T-helper 2 cell treated with Interferon-gamma antibody and Interleukin-4, amounts not matched to agents 5 μg/mL and 100 μg/mL, for 36 hours (primary cell): ENCODE results near the gene NEU4.
"Not testable (repeated sequence)": the region's sequence is repeated elsewhere in the genome, so short reads cannot be mapped to it uniquely, and the experiment has no call there.

Source experiments
- DNase-seq: peaks from one replicate; pipeline ENCODE4 v3.0.0; 2021; ENCODE audit warnings: low spot score
- H3K27ac Mint-ChIP-seq: one replicate; pipeline ENCODE4 v1.8.0; 2021; ENCODE audit warnings: mild to moderate bottlenecking, mixed read lengths
- H3K27me3 Mint-ChIP-seq: one replicate; pipeline ENCODE4 v1.8.0; 2021; ENCODE audit warnings: low read depth, mixed read lengths
- H3K36me3 Mint-ChIP-seq: one replicate; pipeline ENCODE4 v1.8.0; 2021; ENCODE audit warnings: low read depth, mixed read lengths
- H3K4me1 Mint-ChIP-seq: one replicate; pipeline ENCODE4 v1.8.0; 2021; ENCODE audit warnings: low read depth, mixed read lengths
- H3K4me3 Mint-ChIP-seq: one replicate; pipeline ENCODE4 v1.8.0; 2022; ENCODE audit warnings: mild to moderate bottlenecking, moderate library complexity, mixed read lengths
- H3K9me3 Mint-ChIP-seq: one replicate; pipeline ENCODE4 v1.8.0; 2021; ENCODE audit warnings: mixed read lengths

Gene NEU4

DNA sequence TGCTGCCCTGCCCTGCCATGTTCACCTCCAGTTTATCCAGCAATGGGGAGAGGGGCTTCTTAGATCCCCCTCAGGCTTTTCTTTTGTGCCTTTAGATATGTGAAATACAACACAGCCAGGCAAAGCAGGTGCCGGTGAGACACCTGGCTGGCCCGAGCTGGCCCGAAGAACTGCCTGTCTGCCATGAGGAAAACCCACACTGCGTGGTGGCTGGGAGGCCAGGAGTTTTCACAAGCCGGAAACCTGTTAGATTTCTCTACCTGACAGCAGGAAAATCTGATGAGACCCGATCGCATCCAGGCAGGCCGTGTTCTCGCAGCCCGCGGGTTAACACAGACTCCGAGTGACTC, 38.1 kb upstream of the NEU4 start:
- no peak overlapping the region for H3K27ac Mint-ChIP-seq
- no peak overlapping the region for H3K4me3 Mint-ChIP-seq
- no peak for DNase-seq
- H3K9me3 Mint-ChIP-seq, result no peaks in the 10 kb centered on the region
- no peaks in the 10 kb centered on the region for H3K36me3 Mint-ChIP-seq
- H3K27me3 Mint-ChIP-seq, result no peaks in the 10 kb centered on the region
- peaks cover 5% of the 10 kb centered on the region for H3K4me1 Mint-ChIP-seq

DNA sequence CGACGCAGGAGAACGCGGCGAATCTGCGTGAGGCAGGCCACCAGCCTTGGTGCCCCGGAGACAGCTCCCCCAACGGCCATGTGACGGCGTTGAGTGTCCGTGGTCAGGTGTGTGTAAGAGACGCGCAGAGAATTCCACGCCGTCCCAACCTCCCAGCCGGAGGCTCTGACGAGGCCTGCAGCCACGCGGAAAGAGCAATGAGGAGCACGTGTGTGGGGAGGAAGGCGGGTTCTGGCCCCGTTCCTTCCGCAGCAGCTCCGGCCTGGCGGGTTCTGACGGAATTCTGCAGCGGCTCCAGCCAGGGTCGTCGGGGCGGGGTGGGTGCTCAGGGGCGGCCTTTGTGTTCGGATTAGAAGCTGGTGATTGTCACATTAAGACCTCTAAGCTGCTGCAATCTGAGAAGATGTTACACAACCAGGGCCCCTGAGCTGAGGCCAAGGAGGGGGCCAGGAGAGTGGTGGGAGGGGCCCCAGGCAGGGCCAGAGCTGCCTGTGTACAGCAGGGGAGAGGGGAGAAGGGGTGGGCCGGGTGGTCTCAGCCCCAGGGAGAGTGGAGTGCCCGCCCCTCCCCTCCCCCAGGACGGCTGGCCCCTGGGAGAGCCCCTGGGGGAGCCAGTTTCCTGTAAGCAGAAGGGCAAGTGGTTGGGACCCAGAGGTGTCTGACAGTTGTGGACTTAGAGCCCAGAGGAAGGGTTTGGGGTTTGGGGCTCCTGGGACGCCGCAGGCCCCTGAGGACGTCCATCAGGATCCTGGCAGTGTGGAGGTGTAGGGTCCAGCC, 37.5 kb upstream of the NEU4 start:
- H3K4me3 Mint-ChIP-seq, result no peak overlapping the region
- H3K4me1 Mint-ChIP-seq, result peaks cover 5% of the 10 kb centered on the region
- no peaks in the 10 kb centered on the region for H3K36me3 Mint-ChIP-seq
- no peaks in the 10 kb centered on the region for H3K27me3 Mint-ChIP-seq
- no peaks in the 10 kb centered on the region for H3K9me3 Mint-ChIP-seq
- no peak for DNase-seq
- no peak overlapping the region for H3K27ac Mint-ChIP-seq

DNA sequence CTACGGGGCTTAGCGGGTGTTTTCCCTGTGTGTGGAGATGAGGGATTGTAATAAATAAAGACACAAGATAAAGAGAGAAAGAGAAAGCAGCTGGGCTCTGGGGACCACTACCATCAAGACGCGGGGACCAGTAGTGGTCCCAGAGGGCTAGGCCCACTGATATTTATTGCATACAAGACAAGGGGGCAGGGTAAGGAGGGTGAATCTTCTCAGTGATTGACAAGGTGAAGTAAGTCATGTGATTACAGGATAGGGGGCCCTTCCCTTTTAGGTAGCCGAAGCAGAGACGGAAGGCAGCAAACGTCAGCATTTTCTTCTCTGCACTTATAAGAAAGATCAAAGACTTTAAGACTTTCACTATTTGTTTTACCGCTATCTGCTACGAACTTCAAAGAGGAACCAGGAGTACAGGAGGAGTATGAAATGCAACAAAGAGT, 36.9 kb upstream of the NEU4 start:
- Mint-ChIP-seq H3K4me3 (no peak overlapping the region), H3K9me3 (no peaks in the 10 kb centered on the region), H3K27ac (peak overlapping the region; percentile 13), H3K27me3 (no peaks in the 10 kb centered on the region), H3K4me1 (peaks cover 5% of the 10 kb centered on the region), H3K36me3 (no peaks in the 10 kb centered on the region)
- DNase-seq, result no peak

DNA sequence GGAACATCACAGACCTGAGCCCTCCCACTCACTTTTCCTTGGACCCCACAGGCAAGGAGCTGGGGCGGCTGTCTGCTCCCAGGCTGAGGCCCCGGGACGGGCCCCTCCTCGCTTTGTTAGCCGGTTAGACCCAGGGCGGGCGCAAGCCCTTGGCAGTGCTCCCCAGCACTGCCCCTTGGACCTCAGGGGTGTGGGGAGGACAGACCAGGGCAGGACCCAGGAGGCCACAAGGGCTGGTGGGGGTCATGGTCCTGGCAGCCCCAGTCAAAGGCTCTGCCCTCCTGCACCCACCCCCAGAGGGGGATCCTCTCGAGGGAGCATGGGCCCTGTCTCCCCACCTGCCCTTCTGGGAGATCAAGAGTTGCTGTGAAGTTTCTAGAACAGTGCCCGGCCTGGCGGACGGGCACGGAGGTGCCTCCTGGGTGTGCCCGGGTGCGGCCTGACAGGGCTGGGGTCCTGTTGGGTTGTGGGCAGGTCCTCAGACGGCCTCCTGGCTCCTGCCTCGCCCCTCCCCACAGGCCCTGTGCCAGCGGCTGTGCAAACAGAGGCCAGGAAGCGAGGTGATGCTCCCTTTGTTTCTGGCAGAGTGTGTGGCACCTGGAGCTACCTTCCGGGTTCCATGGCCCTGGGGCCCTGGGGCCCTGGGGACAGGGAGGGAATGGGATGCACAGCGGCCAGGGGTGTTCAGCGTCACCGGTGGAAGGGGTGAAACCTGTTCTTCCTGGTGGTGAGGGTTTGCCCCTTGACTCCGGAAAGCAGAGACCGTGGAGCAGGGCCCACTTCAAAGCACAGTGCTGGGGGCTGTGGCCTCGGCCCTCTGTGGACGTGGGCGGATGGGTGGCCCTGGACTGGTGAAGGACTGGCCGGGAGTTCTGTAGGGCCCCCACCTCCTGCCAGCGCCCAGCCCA, 35.2 kb upstream of the NEU4 start:
- no peak for DNase-seq
- Mint-ChIP-seq H3K9me3 (no peaks in the 10 kb centered on the region), H3K4me3 (no peak overlapping the region), H3K4me1 (peaks cover 5% of the 10 kb centered on the region), H3K36me3 (no peaks in the 10 kb centered on the region), H3K27ac (no peak overlapping the region), H3K27me3 (no peaks in the 10 kb centered on the region)

DNA sequence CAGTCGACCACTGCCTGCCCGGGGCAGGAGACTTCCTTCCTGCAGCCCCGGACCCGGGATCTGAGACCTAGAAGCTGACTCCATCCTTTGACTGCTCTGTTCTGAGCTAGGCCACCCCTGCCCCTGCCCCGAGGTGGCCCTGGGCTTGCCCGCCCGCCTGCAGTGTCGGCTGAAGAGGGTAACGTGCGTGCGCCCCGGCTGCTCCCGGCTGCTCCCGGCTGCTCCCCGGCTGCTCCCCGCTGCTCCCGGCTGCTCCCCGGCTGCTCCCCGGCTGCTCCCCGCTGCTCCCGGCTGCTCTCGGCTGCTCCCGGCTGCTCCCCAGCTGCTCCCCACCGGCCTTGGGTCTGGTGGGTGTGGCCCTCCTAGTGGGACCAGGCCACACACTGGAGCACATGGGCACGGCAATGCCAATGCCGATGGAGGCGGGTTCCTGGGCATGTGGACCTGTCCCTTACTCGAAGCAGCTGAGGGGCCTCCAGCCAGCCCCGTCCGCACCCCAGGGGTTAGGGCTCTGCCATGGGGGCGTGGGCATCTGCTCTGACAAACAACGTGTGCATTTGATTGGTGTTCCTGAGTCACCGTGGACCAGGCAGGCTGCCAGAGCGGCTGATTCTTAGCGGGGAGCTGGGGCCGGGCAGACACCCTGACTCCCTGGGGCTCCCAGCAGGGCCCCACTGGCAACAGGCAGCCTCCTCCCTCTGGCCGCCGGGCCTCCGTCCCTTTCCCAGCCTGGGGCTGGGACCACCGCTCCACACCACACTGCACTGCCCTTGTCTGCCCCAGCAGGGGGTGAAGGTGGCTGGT, 34.4 kb upstream of the NEU4 start:
- Mint-ChIP-seq H3K36me3 (no peaks in the 10 kb centered on the region), H3K27me3 (no peaks in the 10 kb centered on the region), H3K4me3 (no peak overlapping the region), H3K9me3 (no peaks in the 10 kb centered on the region), H3K4me1 (peaks cover 5% of the 10 kb centered on the region), H3K27ac (no peak overlapping the region)
- no peak for DNase-seq

DNA sequence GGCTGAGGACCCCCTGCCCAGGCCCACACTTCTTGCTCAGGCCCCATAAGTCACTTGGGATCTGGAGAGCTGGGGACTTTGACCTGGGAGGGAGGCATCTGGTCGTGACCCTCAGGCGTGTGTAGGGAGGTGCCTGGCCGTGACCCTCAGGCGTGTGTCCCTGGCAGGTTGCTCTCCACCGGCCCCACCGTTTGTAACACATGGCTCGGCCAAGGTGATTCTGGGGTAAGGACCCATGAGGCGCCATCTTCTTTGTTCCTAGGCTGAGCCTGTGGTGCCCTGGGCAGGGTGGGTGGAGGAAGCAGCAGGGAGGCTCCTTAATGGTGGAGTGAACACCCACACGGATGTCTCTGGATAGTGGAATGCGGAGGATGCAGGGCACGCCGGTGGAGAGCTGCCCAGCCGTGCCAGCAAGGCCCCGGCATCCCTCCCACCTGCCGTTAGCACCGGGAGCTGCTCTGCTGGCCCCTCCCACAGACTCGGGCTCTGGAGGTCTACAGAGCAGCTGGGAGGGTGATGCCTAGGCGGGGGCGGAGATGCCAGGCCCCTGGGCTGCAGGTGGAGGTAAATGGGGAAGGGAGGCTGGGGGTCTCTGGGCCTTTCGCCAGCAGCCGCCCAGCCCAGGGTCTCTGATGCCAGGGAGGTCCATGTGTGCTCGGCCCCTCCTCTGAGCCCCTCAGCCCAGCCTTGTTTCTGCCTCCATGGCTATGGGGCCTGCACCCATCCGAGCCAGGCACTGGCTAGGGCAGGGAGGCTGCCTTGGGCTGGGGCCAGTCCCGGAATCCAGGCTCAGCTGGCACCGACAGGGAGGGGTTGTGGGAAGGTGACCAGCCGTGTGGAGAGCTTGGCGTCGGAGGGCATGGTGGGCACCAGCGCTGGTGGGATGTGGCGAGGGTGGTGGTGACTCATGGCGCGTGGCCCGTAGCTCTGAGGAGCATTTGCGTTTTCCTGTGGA, 33.5 kb upstream of the NEU4 start:
- H3K36me3 Mint-ChIP-seq, result no peaks in the 10 kb centered on the region
- no peak for DNase-seq

DNA sequence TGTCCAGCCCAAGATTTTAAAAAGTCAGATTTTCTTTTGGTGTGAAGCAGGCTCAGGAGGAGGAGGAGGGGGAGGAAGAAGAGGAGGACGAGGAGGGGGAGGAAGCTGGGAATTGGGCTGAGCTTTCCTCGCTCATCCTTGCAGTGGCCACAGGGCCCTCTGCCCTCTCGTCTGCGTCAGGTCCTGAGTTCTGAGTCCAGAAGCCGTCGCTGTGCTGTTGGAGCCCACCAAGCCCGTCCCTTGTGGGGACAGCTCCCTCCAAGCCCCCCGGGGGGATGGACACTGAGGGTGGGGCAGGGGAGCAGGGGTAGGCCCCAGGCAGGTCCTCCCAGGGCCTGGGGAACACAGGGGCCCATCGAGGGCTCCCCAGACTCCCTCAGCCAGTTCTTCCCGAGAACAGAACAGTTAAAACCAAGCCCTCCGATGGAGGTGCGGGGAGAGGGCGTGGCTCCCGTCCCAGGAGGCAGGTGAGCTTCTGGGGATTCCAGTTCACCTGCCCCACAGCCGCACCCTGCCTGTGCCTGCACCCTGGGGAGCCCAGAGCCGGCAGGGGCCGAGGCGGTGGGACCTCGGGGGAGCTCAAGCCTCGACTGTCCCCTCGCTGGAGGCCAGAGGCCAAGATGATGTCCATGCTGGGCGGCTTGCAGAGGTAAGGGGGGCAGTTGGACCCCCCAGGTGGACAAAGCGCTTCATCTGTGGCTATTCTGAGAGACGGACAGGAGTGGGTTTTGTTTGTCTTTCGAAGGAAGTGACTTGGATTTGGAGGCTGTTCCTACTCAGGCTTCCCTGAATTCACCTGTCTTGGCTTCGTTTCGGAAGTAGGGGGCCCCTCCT, 32.4 kb upstream of the NEU4 start, which contains the start of gene GAL3ST2:
GAL3ST2 (plus strand) TSS at position 487 of the 834 bp plus-strand sequence; CDS start at position 621, 134 bp downstream.
- Mint-ChIP-seq H3K4me3 (no peak within 1 kb of the TSS), H3K4me1 (peaks cover 5% of the 10 kb centered on the region), H3K27me3 (no peaks in the 10 kb centered on the region), H3K36me3 (no peaks in the 10 kb centered on the region), H3K27ac (no peak within 1 kb of the TSS), H3K9me3 (peaks cover 11% of the 10 kb centered on the region)
- DNase-seq, result no peak

More for the DNA sequence above, 33.5 kb upstream of the NEU4 start:
- peaks cover 5% of the 10 kb centered on the region for H3K4me1 Mint-ChIP-seq
- H3K4me3 Mint-ChIP-seq, result no peak overlapping the region
- H3K27me3 Mint-ChIP-seq, result no peaks in the 10 kb centered on the region
- H3K27ac Mint-ChIP-seq, result no peak overlapping the region
- H3K9me3 Mint-ChIP-seq, result peaks cover 2% of the 10 kb centered on the region

DNA sequence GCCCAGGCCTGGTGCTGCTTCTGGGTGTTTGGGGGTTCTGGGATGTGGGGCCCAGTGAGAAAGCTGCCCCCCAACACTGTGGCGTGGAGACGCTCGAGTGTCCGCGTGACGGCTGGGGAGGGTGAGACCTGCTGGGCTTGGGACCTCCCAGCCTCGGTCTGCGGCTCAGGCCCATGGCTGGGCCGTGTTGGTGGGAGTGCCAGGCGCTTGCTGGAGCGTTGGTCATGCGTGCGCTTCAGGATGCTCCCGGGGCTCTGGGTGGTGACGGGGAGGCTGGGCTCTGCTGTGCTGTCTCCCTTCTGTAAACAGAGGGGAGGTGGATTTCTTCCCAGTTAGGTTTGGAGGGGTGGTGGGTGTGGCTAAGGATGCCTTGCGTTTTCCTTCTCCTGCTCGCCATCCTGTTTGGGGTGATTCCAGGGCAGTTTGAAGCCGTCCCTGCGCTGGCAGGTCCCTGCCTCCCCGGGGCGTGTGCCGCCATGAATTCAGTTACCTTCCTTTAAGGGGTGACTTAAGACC, 31.8 kb upstream of the NEU4 start:
- Mint-ChIP-seq H3K4me3 (no peak overlapping the region), H3K4me1 (peaks cover under 1% of the 10 kb centered on the region), H3K27ac (no peak overlapping the region), H3K36me3 (no peaks in the 10 kb centered on the region), H3K9me3 (peaks cover 11% of the 10 kb centered on the region), H3K27me3 (no peaks in the 10 kb centered on the region)
- DNase-seq, result no peak

DNA sequence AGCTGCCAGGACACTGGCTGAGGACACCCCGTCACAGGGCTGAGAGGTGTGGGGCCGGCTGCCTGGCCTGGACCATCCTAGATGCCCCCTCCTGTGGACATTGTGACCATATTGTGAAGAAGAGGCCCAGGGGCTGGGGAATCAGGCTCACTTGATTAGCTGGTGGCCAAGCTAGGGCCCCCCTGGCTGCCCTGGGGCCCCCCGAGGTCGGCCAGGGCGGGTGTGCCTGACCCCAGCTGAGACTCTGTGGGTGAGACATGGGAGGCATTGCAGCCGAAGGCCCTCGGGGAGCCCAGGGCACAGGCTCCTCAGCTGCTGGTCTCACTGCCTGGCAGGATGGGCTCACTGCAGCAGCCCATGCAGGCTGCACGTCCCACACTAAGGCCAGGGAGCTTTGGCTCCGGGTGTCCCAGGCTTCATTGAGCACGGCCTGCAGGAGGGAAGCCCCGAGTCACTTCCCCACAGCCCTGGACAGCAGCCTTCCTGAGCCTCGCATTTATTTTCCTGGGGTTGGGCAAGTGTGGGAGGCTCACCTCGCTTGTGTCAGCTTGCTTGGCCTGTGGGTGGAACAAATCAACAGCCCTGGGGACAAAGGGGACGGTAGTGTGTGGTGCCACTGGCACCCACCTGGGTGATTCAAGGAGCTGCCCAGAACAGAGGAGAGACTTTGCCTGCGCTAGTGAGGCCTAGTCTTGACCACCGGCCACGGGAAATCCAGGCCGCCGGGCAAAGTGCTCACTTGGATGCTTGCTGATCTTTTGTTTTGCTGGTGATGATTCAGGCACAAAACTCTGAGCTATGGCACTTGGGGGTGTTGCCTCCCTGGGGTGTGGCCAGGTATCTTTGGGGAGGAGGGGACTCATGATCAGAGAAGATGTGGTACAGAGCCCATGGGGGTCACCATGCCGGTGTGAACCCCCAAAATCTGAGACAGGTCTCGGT, 31.0 kb upstream of the NEU4 start:
- Mint-ChIP-seq H3K36me3 (no peaks in the 10 kb centered on the region), H3K4me3 (no peak overlapping the region), H3K27me3 (no peaks in the 10 kb centered on the region), H3K9me3 (peaks cover 11% of the 10 kb centered on the region), H3K4me1 (no peaks in the 10 kb centered on the region), H3K27ac (no peak overlapping the region)
- no peak for DNase-seq

DNA sequence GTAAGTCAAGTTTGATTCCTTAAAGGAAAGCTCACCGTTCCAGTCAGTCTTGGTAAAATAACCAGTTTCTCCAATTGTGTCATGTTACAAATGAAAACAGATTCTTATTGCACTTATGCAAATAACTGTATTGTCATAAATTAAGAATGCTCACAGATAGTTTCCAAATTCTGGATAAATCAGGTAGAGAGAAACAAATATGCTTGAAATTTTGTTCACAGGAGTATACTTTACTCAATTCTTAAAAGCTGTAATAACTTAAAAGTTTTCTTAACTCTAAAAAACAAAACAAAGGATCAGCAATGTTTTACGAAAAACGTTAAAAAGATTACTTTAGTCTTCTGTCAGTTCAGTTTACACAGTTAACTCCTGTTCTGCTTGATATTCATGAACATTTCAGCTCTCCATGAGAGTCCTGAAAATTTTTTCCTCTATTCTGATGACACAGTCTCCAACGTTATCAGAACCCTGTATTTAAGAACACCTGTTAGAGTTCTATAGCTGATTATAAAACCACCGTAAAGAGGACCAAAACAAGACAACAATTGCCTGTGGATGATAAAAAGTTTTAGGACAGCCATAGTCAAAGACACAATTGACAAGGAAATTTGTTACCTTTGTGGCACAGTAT, 27.9 kb upstream of the NEU4 start:
- Mint-ChIP-seq H3K9me3 (peaks cover 22% of the 10 kb centered on the region), H3K27me3 (no peaks in the 10 kb centered on the region), H3K4me1 (no peaks in the 10 kb centered on the region), H3K27ac (no peak overlapping the region), H3K4me3 (no peak overlapping the region), H3K36me3 (no peaks in the 10 kb centered on the region)
- no peak for DNase-seq

DNA sequence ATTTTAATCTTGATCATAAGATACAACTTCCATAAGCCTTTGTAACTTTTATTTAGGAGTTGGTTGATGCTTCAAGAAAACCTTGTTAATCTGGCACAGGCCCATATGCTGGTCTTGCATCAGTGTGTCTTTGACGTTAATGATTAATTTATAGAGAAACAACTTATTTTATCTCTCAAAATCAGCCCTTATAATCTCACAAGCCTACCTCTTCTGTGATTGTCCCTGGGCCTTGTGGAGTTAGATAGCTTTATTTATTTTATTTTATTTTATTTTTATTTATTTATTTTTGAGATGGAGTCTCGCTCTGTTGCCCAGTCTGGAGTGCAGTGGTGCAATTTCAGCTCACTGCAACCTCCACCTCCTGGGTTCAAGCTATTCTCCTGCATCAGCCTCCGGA, 26.9 kb upstream of the NEU4 start:
- DNase-seq, H3K4me3 Mint-ChIP-seq, H3K27ac Mint-ChIP-seq, H3K36me3 Mint-ChIP-seq, H3K4me1 Mint-ChIP-seq, H3K27me3 Mint-ChIP-seq: not testable (repeated sequence)
- peaks cover 26% of the 10 kb centered on the region for H3K9me3 Mint-ChIP-seq
